22Rv1 (cell line): ENCODE results near the gene IQGAP2.
"Not testable (repeated sequence)": the region's sequence is repeated elsewhere in the genome, so short reads cannot be mapped to it uniquely, and the experiment has no call there.

Experiments
- ZFX ChIP-seq: fragments of 450-650 bp; IDR thresholded peaks from 2 replicates; pipeline ENCODE4 v1.6.1; 2017; ENCODE audit warnings: antibody characterized with exemption, borderline replicate concordance
- TF ChIP-seq, protein P1 (sequence below): fragments of 450-650 bp; IDR thresholded peaks from 2 replicates; pipeline ENCODE4 v1.5.1; 2017; ENCODE audit warnings: mild to moderate bottlenecking

DNA sequence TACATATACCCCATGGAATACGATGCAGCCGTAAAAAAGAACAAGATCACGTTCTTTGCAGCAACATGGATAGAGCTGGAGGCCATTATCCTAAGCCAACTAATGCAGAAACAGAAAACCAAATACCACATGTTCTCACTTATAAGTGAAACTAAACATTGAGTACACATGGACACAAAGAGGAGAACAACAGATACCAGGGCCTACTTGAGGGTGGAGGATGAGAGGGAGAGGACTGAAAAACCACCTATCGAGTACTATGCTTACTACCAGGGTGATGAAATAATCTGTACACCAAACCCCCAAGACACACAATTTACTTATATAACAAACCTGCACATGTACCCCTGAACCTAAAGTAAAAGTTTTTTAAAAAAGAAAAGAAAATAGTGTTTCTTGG is 338.4 kb downstream of the IQGAP2 start:
- TF ChIP-seq, protein P1, sequence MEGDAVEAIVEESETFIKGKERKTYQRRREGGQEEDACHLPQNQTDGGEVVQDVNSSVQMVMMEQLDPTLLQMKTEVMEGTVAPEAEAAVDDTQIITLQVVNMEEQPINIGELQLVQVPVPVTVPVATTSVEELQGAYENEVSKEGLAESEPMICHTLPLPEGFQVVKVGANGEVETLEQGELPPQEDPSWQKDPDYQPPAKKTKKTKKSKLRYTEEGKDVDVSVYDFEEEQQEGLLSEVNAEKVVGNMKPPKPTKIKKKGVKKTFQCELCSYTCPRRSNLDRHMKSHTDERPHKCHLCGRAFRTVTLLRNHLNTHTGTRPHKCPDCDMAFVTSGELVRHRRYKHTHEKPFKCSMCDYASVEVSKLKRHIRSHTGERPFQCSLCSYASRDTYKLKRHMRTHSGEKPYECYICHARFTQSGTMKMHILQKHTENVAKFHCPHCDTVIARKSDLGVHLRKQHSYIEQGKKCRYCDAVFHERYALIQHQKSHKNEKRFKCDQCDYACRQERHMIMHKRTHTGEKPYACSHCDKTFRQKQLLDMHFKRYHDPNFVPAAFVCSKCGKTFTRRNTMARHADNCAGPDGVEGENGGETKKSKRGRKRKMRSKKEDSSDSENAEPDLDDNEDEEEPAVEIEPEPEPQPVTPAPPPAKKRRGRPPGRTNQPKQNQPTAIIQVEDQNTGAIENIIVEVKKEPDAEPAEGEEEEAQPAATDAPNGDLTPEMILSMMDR: not testable (repeated sequence)
- not testable (repeated sequence) for TF ChIP-seq ZFX
